Thoracic aorta (tissue), 2 donors: Measurements from ENCODE around the gene MRM3. TPM values are rescaled to one million over a fixed set of nuclear protein-coding genes. Genes with fewer than 3 reads are reported as not detected.
"Not testable (repeated sequence)": the region's sequence is repeated elsewhere in the genome, so short reads cannot be mapped to it uniquely, and the experiment has no call there.

ENCODE experiments used
- ATAC-seq: fragments of 150-250 bp; one replicate; pipeline ENCODE4 v1.8.0; 2017; ENCODE audit warnings: low read depth; ENCODE audit not compliant: insufficient number of reproducible peaks, low FRiP score
- DNase-seq: peaks from one replicate; pipeline ENCODE4 v3.0.0-alpha.2; 2020; ENCODE audit warnings: low spot score
- H3K27ac ChIP-seq, 2 donors: fragments of 200-600 bp; sonication (generic); 1 replicate in 1 of 2; 2 replicates in 1 of 2; pipeline ENCODE4 v1.5.1; 2016; ENCODE audit warnings: mild to moderate bottlenecking in 2 of 2, moderate library complexity in 2 of 2
- H3K27me3 ChIP-seq: fragments of 200-600 bp; sonication (generic); replicated peaks from 2 replicates; pipeline ENCODE4 v1.6.0; 2016; ENCODE audit warnings: mild to moderate bottlenecking; ENCODE audit not compliant: insufficient read depth
- H3K36me3 ChIP-seq: fragments of 200-600 bp; sonication (generic); one replicate; pipeline ENCODE4 v1.5.1; 2016
- H3K4me1 ChIP-seq, 2 donors: fragments of 200-600 bp; sonication (generic); 1 replicate in 1 of 2; 2 replicates in 1 of 2; pipeline versions ENCODE4 v1.5.1 to v1.6.0; 2016; ENCODE audit warnings: low read depth in 2 of 2, mild to moderate bottlenecking in 1 of 2; ENCODE audit not compliant: control insufficient read depth in 1 of 2
- H3K4me3 ChIP-seq: fragments of 200-600 bp; sonication (generic); 2 replicates; pipeline ENCODE4 v1.5.1; 2016; ENCODE audit warnings: mild to moderate bottlenecking
- H3K9me3 ChIP-seq: fragments of 200-600 bp; sonication (generic); 2 replicates; pipeline ENCODE4 v1.5.1; 2016
- CTCF ChIP-seq: fragments of 200-600 bp; sonication (generic); IDR thresholded peaks from one replicate; pipeline ENCODE4 v1.5.1; 2019; ENCODE audit warnings: antibody characterized with exemption
- total RNA-seq, 2 donors: library from RNA; depleted of rRNA; stranded (reverse); fragments of >200 nt; gene quantifications; one replicate each; pipeline versions ENCODE4 v1.1.0 to v1.2.3, GENCODE V29; 2016

Gene MRM3
- total RNA-seq, 2 donors from 2014 or later = 5.7 to 10.5 TPM

DNA sequence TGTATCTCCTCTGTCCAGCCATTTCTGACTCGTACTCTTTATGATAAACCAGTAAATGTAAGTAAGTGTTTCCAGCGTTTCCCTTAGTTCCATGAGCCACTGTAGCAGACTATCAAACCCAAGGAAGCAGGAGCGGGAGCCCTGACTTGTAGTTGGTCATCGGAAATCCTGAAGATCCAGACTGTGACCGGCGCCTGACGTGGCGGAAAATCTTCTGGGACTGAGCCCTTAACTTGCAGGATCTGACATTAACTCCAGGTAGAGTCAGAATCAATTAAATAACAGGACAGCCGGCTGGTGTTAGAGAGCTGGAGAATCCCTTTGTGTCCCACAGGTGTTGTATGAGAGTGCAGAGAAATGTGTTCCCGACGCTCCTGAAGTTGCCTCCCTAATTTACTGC is 4.1 kb upstream of the MRM3 start:
- DNase-seq = no peak
- Histone ChIP-seq H3K4me3 (no peak overlapping the region), H3K27me3 (no peaks in the 10 kb centered on the region), H3K27ac (no peak overlapping the region), H3K4me1 (peaks cover 10 to 11% of the 10 kb centered on the region in 2 donors), H3K9me3 (no peaks in the 10 kb centered on the region), H3K36me3 (peaks cover 49% of the 10 kb centered on the region)
- TF ChIP-seq CTCF = no peak
- ATAC-seq = no peak

GRCh38 chr17:784143-784542 is 2.0 kb downstream of the MRM3 start:
- peaks cover 18 to 25% of the 10 kb centered on the region in 2 donors for H3K4me1 ChIP-seq
- no peak for ATAC-seq
- no peak for TF ChIP-seq CTCF
- peaks cover 17% of the 10 kb centered on the region for H3K36me3 ChIP-seq
- DNase-seq = no peak
- no peaks in the 10 kb centered on the region for H3K27me3 ChIP-seq
- no peak overlapping the region for H3K4me3 ChIP-seq
- no peaks in the 10 kb centered on the region for H3K9me3 ChIP-seq
- H3K27ac ChIP-seq = no peak overlapping the region

GRCh38 chr17:785901-786300 is 3.7 kb downstream of the MRM3 start:
- H3K27ac ChIP-seq, DNase-seq, ATAC-seq, H3K9me3 ChIP-seq, H3K27me3 ChIP-seq, H3K4me3 ChIP-seq: not testable (repeated sequence)
- Histone ChIP-seq H3K36me3 (peaks cover 23% of the 10 kb centered on the region), H3K4me1 (peaks cover 18 to 25% of the 10 kb centered on the region in 2 donors)

- Histone ChIP-seq H3K36me3 (peaks cover 31% of the 10 kb centered on the region), H3K27me3 (no peaks in the 10 kb centered on the region), H3K9me3 (no peaks in the 10 kb centered on the region), H3K27ac (no peak overlapping the region), H3K4me1 (peaks cover 11 to 17% of the 10 kb centered on the region in 2 donors), H3K4me3 (no peak overlapping the region)
- no peak for TF ChIP-seq CTCF
- ATAC-seq = no peak
- DNase-seq = no peak
Measured at GRCh38 chr17:787641-788221, 5.6 kb downstream of the MRM3 start.

DNA sequence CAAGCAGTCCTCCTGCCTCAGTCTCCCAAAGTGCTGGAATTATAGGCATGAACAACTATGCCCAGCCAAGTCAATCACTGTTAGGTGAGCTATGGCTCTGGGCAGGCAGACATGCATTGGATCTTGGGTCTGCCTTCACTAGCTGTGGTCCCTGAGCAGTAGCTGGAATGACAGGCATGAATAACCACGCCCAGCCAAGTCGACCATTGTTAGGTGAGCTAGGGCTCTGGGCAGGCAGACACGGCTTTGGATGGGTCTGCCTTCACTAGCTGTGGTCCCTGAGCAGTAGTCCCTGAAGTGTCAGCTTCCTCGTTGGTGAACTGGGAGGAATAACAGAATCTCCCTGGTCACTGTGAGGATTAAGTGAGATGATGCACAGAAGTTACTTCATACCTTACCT is 6.4 kb downstream of the MRM3 start:
- Histone ChIP-seq H3K4me3 (no peak overlapping the region), H3K9me3 (no peaks in the 10 kb centered on the region), H3K27me3 (no peaks in the 10 kb centered on the region), H3K4me1 (peaks cover 3 to 9% of the 10 kb centered on the region in 2 donors), H3K36me3 (peaks cover 31% of the 10 kb centered on the region), H3K27ac (no peak overlapping the region)
- DNase-seq (no peak), ATAC-seq (no peak)
- TF ChIP-seq CTCF = no peak
